Ovary (tissue), 3 donors: ENCODE results near the gene SEPTIN5.

Experiments used
- EP300 ChIP-seq: sonication (generic); formaldehyde crosslinking; IDR thresholded peaks from one replicate; pipeline ENCODE4 v1.6.1; 2017; ENCODE audit warnings: antibody characterized with exemption
- POLR2A ChIP-seq: fragments of 450-650 bp; IDR thresholded peaks from one replicate; pipeline ENCODE4 v1.6.1; 2017; ENCODE audit warnings: antibody characterized with exemption, mild to moderate bottlenecking, moderate library complexity
- TF ChIP-seq, protein P1 (sequence below), 3 donors: fragments of 450-650 bp in 2 of 3; fragments of 200-600 bp in 1 of 3; IDR thresholded peaks; one replicate each; pipeline versions ENCODE4 v1.5.1 to v1.8.0; 2016 to 2022; ENCODE audit warnings: antibody characterized with exemption in 3 of 3, mild to moderate bottlenecking in 1 of 3
- donor health status: DM: no; HTN: no; CAD: no.

DNA sequence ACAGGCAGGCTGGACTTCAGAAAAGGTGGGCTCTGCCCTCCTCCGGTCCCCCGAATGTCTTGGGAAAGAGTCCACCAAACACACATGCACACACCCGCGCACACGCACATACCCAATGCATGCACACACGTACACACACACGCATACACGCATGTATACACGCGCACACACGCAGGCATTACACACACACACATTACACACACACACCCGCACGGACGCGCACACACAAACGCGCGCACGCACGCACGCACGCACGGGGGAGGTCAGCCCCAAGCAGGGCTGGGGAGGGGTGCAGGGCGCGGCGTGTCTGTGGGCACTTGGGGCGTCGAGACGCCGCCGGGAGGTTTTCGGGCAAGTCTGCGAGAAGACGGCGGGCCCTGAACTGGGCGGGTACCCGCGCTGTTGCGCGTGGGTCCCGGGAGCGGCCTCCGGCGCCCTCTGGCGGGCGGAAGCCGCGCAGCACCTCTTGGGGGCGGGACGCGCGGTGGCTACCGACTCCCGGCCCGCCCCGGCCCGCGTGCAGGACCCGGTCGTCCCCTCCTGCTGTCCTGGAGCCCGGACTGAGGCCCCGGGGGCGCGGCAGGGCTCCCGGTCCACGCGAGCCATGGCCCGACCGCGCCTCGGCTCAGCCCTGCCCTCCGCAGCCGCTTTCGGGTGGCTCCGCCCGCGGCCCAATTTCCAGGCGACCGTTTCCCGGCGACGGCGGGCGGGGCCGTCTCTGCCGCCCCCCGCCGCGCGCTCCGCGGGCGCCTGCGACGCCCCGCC, 3.6 kb downstream of the SEPTIN5 start:
- TF ChIP-seq, protein P1, sequence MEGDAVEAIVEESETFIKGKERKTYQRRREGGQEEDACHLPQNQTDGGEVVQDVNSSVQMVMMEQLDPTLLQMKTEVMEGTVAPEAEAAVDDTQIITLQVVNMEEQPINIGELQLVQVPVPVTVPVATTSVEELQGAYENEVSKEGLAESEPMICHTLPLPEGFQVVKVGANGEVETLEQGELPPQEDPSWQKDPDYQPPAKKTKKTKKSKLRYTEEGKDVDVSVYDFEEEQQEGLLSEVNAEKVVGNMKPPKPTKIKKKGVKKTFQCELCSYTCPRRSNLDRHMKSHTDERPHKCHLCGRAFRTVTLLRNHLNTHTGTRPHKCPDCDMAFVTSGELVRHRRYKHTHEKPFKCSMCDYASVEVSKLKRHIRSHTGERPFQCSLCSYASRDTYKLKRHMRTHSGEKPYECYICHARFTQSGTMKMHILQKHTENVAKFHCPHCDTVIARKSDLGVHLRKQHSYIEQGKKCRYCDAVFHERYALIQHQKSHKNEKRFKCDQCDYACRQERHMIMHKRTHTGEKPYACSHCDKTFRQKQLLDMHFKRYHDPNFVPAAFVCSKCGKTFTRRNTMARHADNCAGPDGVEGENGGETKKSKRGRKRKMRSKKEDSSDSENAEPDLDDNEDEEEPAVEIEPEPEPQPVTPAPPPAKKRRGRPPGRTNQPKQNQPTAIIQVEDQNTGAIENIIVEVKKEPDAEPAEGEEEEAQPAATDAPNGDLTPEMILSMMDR (IDR thresholded peaks at IDR 0.05): peak; percentile 93 to 98 (median 96)
- TF ChIP-seq POLR2A: no peak
- no peak for TF ChIP-seq EP300
